Upper lobe of left lung (tissue), 6 donors: Measurements from ENCODE around the gene CALR3. TPM values are rescaled to one million over a fixed set of nuclear protein-coding genes. Genes with fewer than 3 reads are reported as not detected.
"Not testable (repeated sequence)": the region's sequence is repeated elsewhere in the genome, so short reads cannot be mapped to it uniquely, and the experiment has no call there.

Experiments used
- ATAC-seq, 2 donors: fragments of 200-7000 bp; cut with Tn5 transposase; one replicate each; pipeline ENCODE4 v1.9.1; 2022; ENCODE audit warnings: mild to moderate bottlenecking in 2 of 2, moderate library complexity in 2 of 2; ENCODE audit not compliant: low FRiP score in 2 of 2
- DNase-seq, 2 donors: peaks; one replicate each; pipeline ENCODE4 v3.0.0-alpha.2; 2019 to 2020
- H3K27ac ChIP-seq, 4 donors: fragments of 200-600 bp; sonication (generic); one replicate each; pipeline ENCODE4 v1.5.1; 2016 to 2019
- H3K27me3 ChIP-seq, 4 donors: fragments of 200-600 bp; sonication (generic); one replicate each; pipeline ENCODE4 v1.5.1; 2017 to 2019
- H3K36me3 ChIP-seq, 4 donors: fragments of 200-600 bp; sonication (generic); one replicate each; pipeline ENCODE4 v1.5.1; 2016 to 2019
- H3K4me1 ChIP-seq, 4 donors: fragments of 200-600 bp; sonication (generic); one replicate each; pipeline ENCODE4 v1.5.1; 2018 to 2019
- H3K4me3 ChIP-seq, 4 donors: fragments of 200-600 bp; sonication (generic); one replicate each; pipeline ENCODE4 v1.5.1; 2017 to 2019; ENCODE audit warnings: mild to moderate bottlenecking in 2 of 4, moderate library complexity in 1 of 4
- H3K9me3 ChIP-seq, 4 donors: fragments of 200-600 bp; sonication (generic); one replicate each; pipeline ENCODE4 v1.5.1; 2018 to 2019
- EP300 ChIP-seq, 4 donors: sonication (generic); formaldehyde crosslinking; IDR thresholded peaks; one replicate each; pipeline ENCODE4 v1.5.1; 2017; ENCODE audit warnings: antibody characterized with exemption in 4 of 4, control low read depth in 2 of 4
- POLR2A ChIP-seq, 4 donors: fragments of 450-650 bp; IDR thresholded peaks; one replicate each; pipeline ENCODE4 v1.5.1; 2016 to 2017; ENCODE audit warnings: antibody characterized with exemption in 4 of 4, mild to moderate bottlenecking in 2 of 4
- POLR2AphosphoS5 ChIP-seq, 2 donors: sonication (generic); formaldehyde crosslinking; IDR thresholded peaks; one replicate each; pipeline ENCODE4 v1.5.1; 2017; ENCODE audit warnings: antibody characterized with exemption in 2 of 2
- WGBS, 2 donors: methylation state at CpG; one replicate each; pipeline ENCODE4 v1.1.5; 2017 to 2018; 5-methylcytosine and 5-hydroxymethylcytosine counted together
- total RNA-seq, 6 donors: library from RNA; depleted of rRNA in 4 of 6; stranded (reverse); fragments of >200 nt in 4 of 6; gene quantifications; one replicate each; pipeline versions ENCODE4 v1.1.0 to v1.2.1, GENCODE V29; 2016 to 2021
- TF ChIP-seq, protein P1 (sequence below), 6 experiments: fragments of 450-650 bp in 4 of 6; fragments of 200-600 bp in 2 of 6; sonication (generic) in 2 of 6; IDR thresholded peaks; one replicate each; pipeline ENCODE4 v1.5.1; 2016 to 2019; ENCODE audit warnings: antibody characterized with exemption in 6 of 6
- donor health status: DM: no; HTN: no; CAD: no; lungs with moderate emphysema.
- donor health status: DM: no; HTN: yes; CAD: no; lungs with severe emphysema.

Gene CALR3
- total RNA-seq, 6 donors from 2014 or later: not detected

GRCh38 chr19:16496613-16496983, 631 bp upstream of the CALR3 start:
- H3K4me3 ChIP-seq: peak overlapping the region; percentile 66 to 85 (median 80)
- ATAC-seq: peak in 1 of 2 donors; percentile 43
- 35 to 40% methylated on average over 12 to 16 of the region's 16 CpGs for WGBS, 2 donors
- TF ChIP-seq EP300 (IDR thresholded peaks at IDR 0.05) (no peak), POLR2AphosphoS5 (IDR thresholded peaks at IDR 0.05) (no peak), POLR2A (IDR thresholded peaks at IDR 0.05) (no peak)
- TF ChIP-seq, protein P1, sequence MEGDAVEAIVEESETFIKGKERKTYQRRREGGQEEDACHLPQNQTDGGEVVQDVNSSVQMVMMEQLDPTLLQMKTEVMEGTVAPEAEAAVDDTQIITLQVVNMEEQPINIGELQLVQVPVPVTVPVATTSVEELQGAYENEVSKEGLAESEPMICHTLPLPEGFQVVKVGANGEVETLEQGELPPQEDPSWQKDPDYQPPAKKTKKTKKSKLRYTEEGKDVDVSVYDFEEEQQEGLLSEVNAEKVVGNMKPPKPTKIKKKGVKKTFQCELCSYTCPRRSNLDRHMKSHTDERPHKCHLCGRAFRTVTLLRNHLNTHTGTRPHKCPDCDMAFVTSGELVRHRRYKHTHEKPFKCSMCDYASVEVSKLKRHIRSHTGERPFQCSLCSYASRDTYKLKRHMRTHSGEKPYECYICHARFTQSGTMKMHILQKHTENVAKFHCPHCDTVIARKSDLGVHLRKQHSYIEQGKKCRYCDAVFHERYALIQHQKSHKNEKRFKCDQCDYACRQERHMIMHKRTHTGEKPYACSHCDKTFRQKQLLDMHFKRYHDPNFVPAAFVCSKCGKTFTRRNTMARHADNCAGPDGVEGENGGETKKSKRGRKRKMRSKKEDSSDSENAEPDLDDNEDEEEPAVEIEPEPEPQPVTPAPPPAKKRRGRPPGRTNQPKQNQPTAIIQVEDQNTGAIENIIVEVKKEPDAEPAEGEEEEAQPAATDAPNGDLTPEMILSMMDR (IDR thresholded peaks at IDR 0.05): no peak
- H3K9me3 ChIP-seq: no peaks in the 10 kb centered on the region
- peak overlapping the region; percentile 37 to 77 (median 54) for H3K27ac ChIP-seq
- H3K36me3 ChIP-seq: peaks cover 0 to 5% (median 0%) of the 10 kb centered on the region in 4 donors
- H3K4me1 ChIP-seq: peaks cover 5 to 14% (median 8%) of the 10 kb centered on the region in 4 donors
- H3K27me3 ChIP-seq: no peaks in the 10 kb centered on the region
- DNase-seq: no peak

GRCh38 chr19:16486476-16486875, 9.5 kb downstream of the CALR3 start:
- not testable (repeated sequence) for H3K4me1 ChIP-seq, DNase-seq, H3K9me3 ChIP-seq, H3K27me3 ChIP-seq, H3K36me3 ChIP-seq, H3K27ac ChIP-seq, ATAC-seq, H3K4me3 ChIP-seq
- 85 to 90% methylated on average over 4 of the region's 4 CpGs for WGBS, 2 donors

DNA sequence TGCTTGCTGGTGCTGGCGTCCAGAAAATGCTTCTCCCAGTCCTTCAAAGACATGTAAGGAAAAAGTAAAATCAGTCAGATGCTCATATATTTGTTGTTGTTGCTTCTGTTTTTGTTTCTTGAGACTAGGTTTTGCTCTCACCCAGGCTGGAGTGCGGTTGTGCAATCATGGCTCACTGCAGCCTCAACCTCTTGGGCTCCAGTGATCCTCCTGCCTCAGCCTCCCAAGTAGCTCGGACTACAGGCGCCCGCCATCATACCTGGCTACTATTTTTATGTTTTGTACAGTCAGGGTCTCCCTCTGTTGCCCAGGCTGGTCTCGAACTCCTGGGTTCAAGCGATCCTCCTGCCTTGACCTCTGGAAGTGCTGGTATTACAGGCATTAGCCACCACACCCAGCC, 13.2 kb downstream of the CALR3 start:
- no peak overlapping the region for H3K27ac ChIP-seq
- TF ChIP-seq POLR2A (IDR thresholded peaks at IDR 0.05) (no peak), EP300 (IDR thresholded peaks at IDR 0.05) (no peak), POLR2AphosphoS5 (IDR thresholded peaks at IDR 0.05) (no peak)
- TF ChIP-seq, protein P1 (IDR thresholded peaks at IDR 0.05): no peak
- ATAC-seq (no peak), DNase-seq (no peak)
- no peaks in the 10 kb centered on the region for H3K36me3 ChIP-seq
- H3K27me3 ChIP-seq: no peaks in the 10 kb centered on the region
- H3K4me3 ChIP-seq: no peak overlapping the region
- H3K9me3 ChIP-seq: no peaks in the 10 kb centered on the region
- WGBS, 2 donors: 85 to 98% methylated on average over 5 to 7 of the region's 7 CpGs
- H3K4me1 ChIP-seq: no peaks in the 10 kb centered on the region

- H3K4me3 ChIP-seq: no peak overlapping the region
- H3K9me3 ChIP-seq: peaks cover 0 to 5% (median 0%) of the 10 kb centered on the region in 4 donors
- WGBS, 2 donors: 93 to 100% methylated on average over 1 of the region's 1 CpG
- no peaks in the 10 kb centered on the region for H3K27me3 ChIP-seq
- ATAC-seq (no peak), DNase-seq (no peak)
- peaks cover 0 to 2% (median under 1%) of the 10 kb centered on the region in 4 donors for H3K4me1 ChIP-seq
- H3K27ac ChIP-seq: no peak overlapping the region
- TF ChIP-seq EP300 (IDR thresholded peaks at IDR 0.05) (no peak), POLR2AphosphoS5 (IDR thresholded peaks at IDR 0.05) (no peak), POLR2A (IDR thresholded peaks at IDR 0.05) (no peak)
- TF ChIP-seq, protein P1 (IDR thresholded peaks at IDR 0.05): no peak
- no peaks in the 10 kb centered on the region for H3K36me3 ChIP-seq
These were observed 18.7 kb downstream of the CALR3 start for GRCh38 chr19:16477311-16477710.

GRCh38 chr19:16476401-16476800, 19.6 kb downstream of the CALR3 start:
- no peaks in the 10 kb centered on the region for H3K27me3 ChIP-seq
- H3K4me1 ChIP-seq: peaks cover 0 to 5% (median 2%) of the 10 kb centered on the region in 4 donors
- no peaks in the 10 kb centered on the region for H3K36me3 ChIP-seq
- ATAC-seq: no peak
- no peak overlapping the region for H3K27ac ChIP-seq
- peaks cover 0 to 5% (median 0%) of the 10 kb centered on the region in 4 donors for H3K9me3 ChIP-seq
- 48 to 73% methylated on average over 3 of the region's 3 CpGs for WGBS, 2 donors
- DNase-seq: no peak
- no peak overlapping the region for H3K4me3 ChIP-seq
- TF ChIP-seq, protein P1 (IDR thresholded peaks at IDR 0.05): no peak
- TF ChIP-seq POLR2AphosphoS5 (IDR thresholded peaks at IDR 0.05) (no peak), EP300 (IDR thresholded peaks at IDR 0.05) (no peak), POLR2A (IDR thresholded peaks at IDR 0.05) (no peak)
